Spleen (tissue), 7 donors: ENCODE results near the gene GOPC.

Experiments
- POLR2A ChIP-seq, 3 donors: fragments of 450-650 bp; IDR thresholded peaks; one replicate each; pipeline ENCODE4 v1.5.1; 2017; ENCODE audit warnings: antibody characterized with exemption in 3 of 3, mild to moderate bottlenecking in 1 of 3
- TF ChIP-seq, protein P1 (sequence below), 11 experiments: fragments of 200-600 bp in 7 of 11; fragments of 450-650 bp in 4 of 11; sonication (generic) in 4 of 11; IDR thresholded peaks in 8 of 11; conservative IDR thresholded peaks in 3 of 11; 1 replicate in 7 of 11; 2 replicates in 4 of 11; pipeline versions ENCODE4 v1.4.0 to v1.8.0; 2016 to 2021; ENCODE audit warnings: antibody characterized with exemption in 11 of 11, inconsistent platforms in 4 of 11, mild to moderate bottlenecking in 1 of 11
- donor health status: DM: no; HTN: no; CAD: no; lungs with moderate emphysema.
- donor health status: DM: no; HTN: no; CAD: no.
- donor health status: DM: no; HTN: no; CAD: no.

DNA sequence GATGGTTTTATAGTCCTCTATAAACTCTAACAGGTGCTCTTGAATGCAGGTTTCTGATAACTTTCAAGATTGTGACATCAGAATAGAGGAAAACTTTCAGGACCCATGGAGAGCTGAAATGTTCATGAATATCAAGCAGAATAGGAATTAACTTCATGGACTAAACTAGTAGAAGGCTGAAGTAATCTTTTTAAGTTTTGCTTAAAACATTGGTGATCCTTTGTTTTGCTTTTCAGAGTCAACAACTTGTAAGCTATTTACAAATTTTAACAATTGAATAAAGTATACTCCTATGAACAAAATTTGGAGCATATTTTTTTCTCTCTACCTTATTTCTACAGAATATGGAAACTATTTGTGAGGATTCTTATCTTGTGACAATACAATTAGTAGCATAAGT lies 25.2 kb upstream of the GOPC start:
- TF ChIP-seq, protein P1, sequence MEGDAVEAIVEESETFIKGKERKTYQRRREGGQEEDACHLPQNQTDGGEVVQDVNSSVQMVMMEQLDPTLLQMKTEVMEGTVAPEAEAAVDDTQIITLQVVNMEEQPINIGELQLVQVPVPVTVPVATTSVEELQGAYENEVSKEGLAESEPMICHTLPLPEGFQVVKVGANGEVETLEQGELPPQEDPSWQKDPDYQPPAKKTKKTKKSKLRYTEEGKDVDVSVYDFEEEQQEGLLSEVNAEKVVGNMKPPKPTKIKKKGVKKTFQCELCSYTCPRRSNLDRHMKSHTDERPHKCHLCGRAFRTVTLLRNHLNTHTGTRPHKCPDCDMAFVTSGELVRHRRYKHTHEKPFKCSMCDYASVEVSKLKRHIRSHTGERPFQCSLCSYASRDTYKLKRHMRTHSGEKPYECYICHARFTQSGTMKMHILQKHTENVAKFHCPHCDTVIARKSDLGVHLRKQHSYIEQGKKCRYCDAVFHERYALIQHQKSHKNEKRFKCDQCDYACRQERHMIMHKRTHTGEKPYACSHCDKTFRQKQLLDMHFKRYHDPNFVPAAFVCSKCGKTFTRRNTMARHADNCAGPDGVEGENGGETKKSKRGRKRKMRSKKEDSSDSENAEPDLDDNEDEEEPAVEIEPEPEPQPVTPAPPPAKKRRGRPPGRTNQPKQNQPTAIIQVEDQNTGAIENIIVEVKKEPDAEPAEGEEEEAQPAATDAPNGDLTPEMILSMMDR (IDR thresholded peaks at IDR 0.05 in 8 of 11, conservative IDR thresholded peaks at IDR 0.05 in 3 of 11), result no peak
- TF ChIP-seq POLR2A (IDR thresholded peaks at IDR 0.05), result no peak
